Measurements from ENCODE around the gene CREB1. TPM values are rescaled to one million over a fixed set of nuclear protein-coding genes. Genes with fewer than 3 reads are reported as not detected.

Gene CREB1
- polyA plus RNA-seq, 1 experiment = 38.3 TPM

DNA sequence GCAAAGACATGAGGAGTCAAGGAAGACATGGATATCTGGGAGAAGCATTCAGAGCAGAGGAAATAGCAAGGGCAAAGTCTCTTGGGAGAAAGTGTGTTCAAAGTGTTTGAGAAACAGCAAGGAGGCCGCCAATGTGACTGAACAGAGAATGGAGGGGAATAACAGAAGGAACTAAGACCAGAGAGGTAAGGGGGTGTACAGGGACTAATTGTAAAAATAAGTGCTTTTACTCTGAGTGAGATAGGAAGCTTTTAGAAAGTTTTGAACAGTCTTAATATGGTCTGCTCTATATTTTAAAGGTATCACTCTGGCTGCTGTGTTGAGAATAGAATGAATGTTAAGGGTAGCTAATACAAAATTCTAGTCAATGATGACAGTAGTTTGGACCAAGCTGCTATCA, 6.8 kb upstream of the CREB1 start:
- no peak overlapping the region for H3K27ac ChIP-seq (ENCODE audit: low read depth, low read length)
- DNase-seq (ENCODE audit: low read depth, low spot score) = no peak
- no peaks in the 10 kb centered on the region for H3K27me3 ChIP-seq (ENCODE audit: control insufficient read depth, insufficient read depth, low read length)
- ChIA-PET CTCF (no interaction called here), POLR2A (no interaction called here)
- no peaks in the 10 kb centered on the region for H3K9me3 ChIP-seq (ENCODE audit: control insufficient read depth, insufficient read depth, low read length)
- H3K4me3 ChIP-seq (ENCODE audit: low read depth, low read length) = no peak overlapping the region
- TF ChIP-seq, protein P1, sequence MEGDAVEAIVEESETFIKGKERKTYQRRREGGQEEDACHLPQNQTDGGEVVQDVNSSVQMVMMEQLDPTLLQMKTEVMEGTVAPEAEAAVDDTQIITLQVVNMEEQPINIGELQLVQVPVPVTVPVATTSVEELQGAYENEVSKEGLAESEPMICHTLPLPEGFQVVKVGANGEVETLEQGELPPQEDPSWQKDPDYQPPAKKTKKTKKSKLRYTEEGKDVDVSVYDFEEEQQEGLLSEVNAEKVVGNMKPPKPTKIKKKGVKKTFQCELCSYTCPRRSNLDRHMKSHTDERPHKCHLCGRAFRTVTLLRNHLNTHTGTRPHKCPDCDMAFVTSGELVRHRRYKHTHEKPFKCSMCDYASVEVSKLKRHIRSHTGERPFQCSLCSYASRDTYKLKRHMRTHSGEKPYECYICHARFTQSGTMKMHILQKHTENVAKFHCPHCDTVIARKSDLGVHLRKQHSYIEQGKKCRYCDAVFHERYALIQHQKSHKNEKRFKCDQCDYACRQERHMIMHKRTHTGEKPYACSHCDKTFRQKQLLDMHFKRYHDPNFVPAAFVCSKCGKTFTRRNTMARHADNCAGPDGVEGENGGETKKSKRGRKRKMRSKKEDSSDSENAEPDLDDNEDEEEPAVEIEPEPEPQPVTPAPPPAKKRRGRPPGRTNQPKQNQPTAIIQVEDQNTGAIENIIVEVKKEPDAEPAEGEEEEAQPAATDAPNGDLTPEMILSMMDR (IDR thresholded peaks at IDR 0.05; ENCODE audit: low read depth, low read length) = no peak

DNA sequence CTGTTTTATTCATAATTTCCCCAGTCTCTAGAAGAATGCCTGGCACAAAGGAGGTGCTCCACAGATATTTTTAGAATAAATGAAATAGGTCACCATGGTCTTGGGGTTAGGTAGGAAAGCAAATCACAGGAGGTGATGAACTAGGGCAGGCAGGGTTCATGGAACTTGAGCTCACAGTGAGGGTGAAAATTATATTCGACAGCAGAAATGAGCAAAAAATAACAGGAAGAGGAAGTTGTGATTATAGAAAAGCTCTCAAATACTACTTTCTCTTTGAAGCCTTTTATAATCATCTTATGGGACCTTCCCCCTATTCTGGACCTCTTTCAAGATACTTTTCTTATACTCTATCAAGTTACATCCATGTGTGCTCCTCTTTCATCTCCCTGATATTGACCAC, 4.5 kb upstream of the CREB1 start:
- Histone ChIP-seq H3K27ac (ENCODE audit: low read depth, low read length) (no peak overlapping the region), H3K4me3 (ENCODE audit: low read depth, low read length) (no peak overlapping the region), H3K27me3 (ENCODE audit: control insufficient read depth, insufficient read depth, low read length) (no peaks in the 10 kb centered on the region), H3K9me3 (ENCODE audit: control insufficient read depth, insufficient read depth, low read length) (no peaks in the 10 kb centered on the region; the same call in 1 of the 2 replicates)
- TF ChIP-seq, protein P1 (IDR thresholded peaks at IDR 0.05; ENCODE audit: low read depth, low read length) = no peak
- DNase-seq (ENCODE audit: low read depth, low spot score) = no peak
- POLR2A ChIA-PET = no interaction called here
- CTCF ChIA-PET = interaction anchor here (1.5 kb wide), 1 partner anchor 100 kb away, joined by 4 read pairs; the partner anchor contains the start of gene METTL21A

DNA sequence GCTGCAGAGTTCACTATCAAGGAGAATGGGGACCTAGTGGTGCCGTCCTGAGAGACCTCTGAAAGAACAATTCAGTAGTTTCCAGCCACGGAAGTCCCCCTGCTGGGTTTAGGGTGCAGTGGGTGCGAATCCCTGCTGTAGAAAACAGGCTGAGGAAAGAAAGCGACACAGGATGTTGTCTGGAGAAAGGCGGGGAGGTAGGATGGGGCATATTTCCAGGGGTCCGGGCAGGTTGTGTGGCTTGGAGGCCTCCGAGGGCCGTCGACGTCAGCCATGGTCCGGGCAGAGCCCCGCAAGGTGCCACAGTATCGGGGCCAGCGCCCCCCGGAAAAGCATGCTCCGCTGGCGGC, 807 bp upstream of the CREB1 start:
- Histone ChIP-seq H3K27ac (ENCODE audit: low read depth, low read length) (peak overlapping the region; percentile 93), H3K4me3 (ENCODE audit: low read depth, low read length) (peak overlapping the region; percentile 74), H3K27me3 (ENCODE audit: control insufficient read depth, insufficient read depth, low read length) (no peaks in the 10 kb centered on the region), H3K9me3 (ENCODE audit: control insufficient read depth, insufficient read depth, low read length) (no peaks in the 10 kb centered on the region; the same call in 1 of the 2 replicates)
- ChIA-PET CTCF (interaction anchor here (0.7 kb wide), 1 partner anchor 668 kb away, joined by 5 read pairs; no protein-coding TSS in a partner anchor), POLR2A (interaction anchor here (0.7 kb wide), 1 partner anchor 219 kb away, joined by 4 read pairs; no protein-coding TSS in a partner anchor)
- TF ChIP-seq, protein P1 (IDR thresholded peaks at IDR 0.05; ENCODE audit: low read depth, low read length) = peak; percentile 37; the same call in 1 of the 2 replicates
- no peak for DNase-seq (ENCODE audit: low read depth, low spot score)

DNA sequence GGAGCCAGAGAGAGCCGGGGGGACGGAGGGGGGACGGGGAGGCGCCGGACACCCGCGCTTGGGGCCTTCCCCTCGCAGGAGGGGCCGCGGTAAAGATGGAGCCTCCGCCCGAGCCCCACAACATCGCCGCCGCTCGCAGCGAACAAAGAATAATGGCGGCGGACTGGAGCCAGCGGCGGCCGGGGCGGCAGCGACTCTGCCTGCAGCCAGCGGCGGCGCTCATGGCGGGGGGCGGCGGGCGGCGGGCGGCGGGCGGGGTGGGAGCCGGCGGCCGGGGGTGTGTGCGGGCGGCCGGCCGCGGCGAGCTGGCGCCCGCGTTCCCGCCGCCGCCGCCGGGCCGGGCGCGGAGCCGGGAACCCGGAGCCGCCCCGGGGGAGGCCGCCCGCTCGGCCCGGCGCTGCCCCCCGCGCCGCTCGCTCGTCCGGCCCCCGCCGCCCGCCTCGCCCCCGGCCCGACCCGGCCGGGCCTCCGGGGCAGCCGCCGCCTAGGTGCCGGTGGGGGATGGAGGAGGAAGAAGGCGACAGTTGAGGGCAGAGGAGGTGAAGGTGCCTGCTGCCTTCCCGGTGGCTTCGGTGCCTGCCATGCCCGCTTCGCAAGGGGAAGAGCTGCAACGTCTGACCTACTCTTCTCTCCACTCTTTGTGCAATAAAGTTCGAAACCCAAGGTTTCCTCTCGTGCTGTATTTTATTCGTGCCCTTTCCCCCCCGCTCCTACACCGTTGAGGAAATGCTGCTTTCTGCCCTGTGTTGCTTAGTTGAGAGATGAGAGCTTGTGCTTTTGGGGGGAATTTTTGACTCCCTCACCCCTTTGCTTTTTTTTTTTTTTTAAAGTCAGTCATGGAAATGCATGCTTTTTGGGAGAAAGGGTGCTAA, 634 bp downstream of the CREB1 start:
- peak overlapping the region; percentile 98 for H3K4me3 ChIP-seq (ENCODE audit: low read depth, low read length)
- TF ChIP-seq, protein P1 (IDR thresholded peaks at IDR 0.05; ENCODE audit: low read depth, low read length) = no peak
- H3K27ac ChIP-seq (ENCODE audit: low read depth, low read length) = peak overlapping the region; percentile 99
- H3K27me3 ChIP-seq (ENCODE audit: control insufficient read depth, insufficient read depth, low read length) = no peaks in the 10 kb centered on the region
- no peaks in the 10 kb centered on the region; the same call in 1 of the 2 replicates for H3K9me3 ChIP-seq (ENCODE audit: control insufficient read depth, insufficient read depth, low read length)
- ChIA-PET CTCF (interaction anchor here (0.6 to 1.4 kb wide), 15 partner anchors 11 to 730 kb away, joined by 3 to 7 read pairs (median 3); partner anchors contain the start of gene METTL21A), POLR2A (interaction anchor here (0.6 to 2.1 kb wide), 41 partner anchors 13 to 1935 kb away, joined by 3 to 29 read pairs (median 4); partner anchors contain the start of genes CCNYL1, KLF7, METTL21A and PIKFYVE)
- DNase-seq (ENCODE audit: low read depth, low spot score) = no peak
